ENCODE data around the gene PRKAB2. TPM values are rescaled to one million over a fixed set of nuclear protein-coding genes. Genes with fewer than 3 reads are reported as not detected.
"Not testable (repeated sequence)": the region's sequence is repeated elsewhere in the genome, so short reads cannot be mapped to it uniquely, and the experiment has no call there.

The PRKAB2 gene
- total and polyA plus RNA-seq, 2 of the 4 experiments (the other 2 are of a cell fraction): 8.4 to 11.0 TPM

- H3K27ac ChIP-seq (ENCODE audit: insufficient read depth, low read length); ATAC-seq (ENCODE audit: low read depth); H3K4me2 ChIP-seq (ENCODE audit: low read depth, low read length); H3K9ac ChIP-seq (ENCODE audit: low read depth, low read length); H3K36me3 ChIP-seq (ENCODE audit: control insufficient read depth, insufficient read depth, low read length); POLR2A ChIA-PET (ENCODE audit: unreplicated experiment); H3K4me3 ChIP-seq (ENCODE audit: insufficient read depth, low read depth, low read length); H4K20me1 ChIP-seq (ENCODE audit: insufficient read depth, low read length); H3K79me1 ChIP-seq (ENCODE audit: low read depth in 1 of 2, low read length in 2 of 2); H3K9me1 ChIP-seq (ENCODE audit: insufficient read depth, low read length); CTCF ChIA-PET; H4K91ac ChIP-seq (ENCODE audit: insufficient read depth, low read depth, low read length); DNase-seq; H4K5ac ChIP-seq (ENCODE audit: low read depth, low read length); dilution Hi-C loops (cut with HindIII; ENCODE audit: low sequenced_read_pairs, unreplicated experiment); H3K9me3 ChIP-seq (ENCODE audit: control insufficient read depth, insufficient read depth, low read length); BruUV-seq (replicated peaks); H3K14ac ChIP-seq (replicated peaks; ENCODE audit: low read depth, low read length); H2BK15ac ChIP-seq (ENCODE audit: low read depth, low read length); H3K27me3 ChIP-seq (ENCODE audit: control insufficient read depth, insufficient read depth, low read length); H2AFZ ChIP-seq (replicated peaks; ENCODE audit: low read length, poor library complexity); H3K4ac ChIP-seq (ENCODE audit: low read depth, low read length); H3K4me1 ChIP-seq (ENCODE audit: control insufficient read depth, insufficient read depth, low read length); H3K23ac ChIP-seq (ENCODE audit: low read depth, low read length); H4K8ac ChIP-seq (ENCODE audit: low read depth in 2 of 2, low read length in 2 of 2); H2BK5ac ChIP-seq (ENCODE audit: low read depth, low read length, poor library complexity, severe bottlenecking); H2AK9ac ChIP-seq (replicated peaks; ENCODE audit: low read depth, low read length, poor library complexity); H2BK120ac ChIP-seq (ENCODE audit: low read depth, low read length); intact Hi-C loops (cut with micrococcal nuclease); in situ Hi-C loops (cut with MboI; ENCODE audit: low sequenced_read_pairs); H2AK5ac ChIP-seq (ENCODE audit: low read depth, low read length); H3K56ac ChIP-seq (ENCODE audit: extremely low read depth, insufficient read depth, low read length); H2BK20ac ChIP-seq (ENCODE audit: low read depth, low read length); H3K18ac ChIP-seq (ENCODE audit: low read depth, low read length): not testable (repeated sequence)
- no CpG with 5 or more reads among the region's 4 CpGs for WGBS, 2 experiments (ENCODE audit: extremely low coverage in 2 of 2, insufficient read length in 1 of 2)
These were observed 57.2 kb downstream of the PRKAB2 start for GRCh38 chr1:147115079-147115478.

- H3K18ac ChIP-seq (ENCODE audit: low read depth, low read length); H3K36me3 ChIP-seq (ENCODE audit: control insufficient read depth, insufficient read depth, low read length); H3K27ac ChIP-seq (ENCODE audit: insufficient read depth, low read length); H2BK20ac ChIP-seq (ENCODE audit: low read depth, low read length); H2BK120ac ChIP-seq (ENCODE audit: low read depth, low read length); H4K8ac ChIP-seq (ENCODE audit: low read depth in 2 of 2, low read length in 2 of 2); H3K14ac ChIP-seq (replicated peaks; ENCODE audit: low read depth, low read length); BruUV-seq (replicated peaks); H3K9me1 ChIP-seq (ENCODE audit: insufficient read depth, low read length); H3K56ac ChIP-seq (ENCODE audit: extremely low read depth, insufficient read depth, low read length); H2AK9ac ChIP-seq (replicated peaks; ENCODE audit: low read depth, low read length, poor library complexity); H3K23ac ChIP-seq (ENCODE audit: low read depth, low read length); H3K4me3 ChIP-seq (ENCODE audit: insufficient read depth, low read depth, low read length); H4K5ac ChIP-seq (ENCODE audit: low read depth, low read length); H2AK5ac ChIP-seq (ENCODE audit: low read depth, low read length); ATAC-seq (ENCODE audit: low read depth); H3K9ac ChIP-seq (ENCODE audit: low read depth, low read length); H3K79me1 ChIP-seq (ENCODE audit: low read depth in 1 of 2, low read length in 2 of 2); H3K9me3 ChIP-seq (ENCODE audit: control insufficient read depth, insufficient read depth, low read length); H2AFZ ChIP-seq (replicated peaks; ENCODE audit: low read length, poor library complexity); dilution Hi-C loops (cut with HindIII; ENCODE audit: low sequenced_read_pairs, unreplicated experiment); CTCF ChIA-PET; intact Hi-C loops (cut with micrococcal nuclease); H3K27me3 ChIP-seq (ENCODE audit: control insufficient read depth, insufficient read depth, low read length); H4K91ac ChIP-seq (ENCODE audit: insufficient read depth, low read depth, low read length); H4K20me1 ChIP-seq (ENCODE audit: insufficient read depth, low read length); DNase-seq; H3K4me2 ChIP-seq (ENCODE audit: low read depth, low read length); in situ Hi-C loops (cut with MboI; ENCODE audit: low sequenced_read_pairs); H2BK15ac ChIP-seq (ENCODE audit: low read depth, low read length); H2BK5ac ChIP-seq (ENCODE audit: low read depth, low read length, poor library complexity, severe bottlenecking); H3K4me1 ChIP-seq (ENCODE audit: control insufficient read depth, insufficient read depth, low read length); POLR2A ChIA-PET (ENCODE audit: unreplicated experiment); H3K4ac ChIP-seq (ENCODE audit: low read depth, low read length): not testable (repeated sequence)
- no CpG with 5 or more reads among the region's 1 CpG for WGBS, 2 experiments (ENCODE audit: extremely low coverage in 2 of 2, insufficient read length in 1 of 2)
These were observed 57.9 kb downstream of the PRKAB2 start for GRCh38 chr1:147114353-147114752.

Measured in IMR-90 (cell line).